ENCODE measurements around the gene PRM1. TPM values are rescaled to one million over a fixed set of nuclear protein-coding genes. Genes with fewer than 3 reads are reported as not detected.

PRM1 gene
- total and polyA plus RNA-seq, 2 of the 13 experiments (the other 11 are each of a cell fraction or from before 2014, with no cell fraction given), result not detected

DNA sequence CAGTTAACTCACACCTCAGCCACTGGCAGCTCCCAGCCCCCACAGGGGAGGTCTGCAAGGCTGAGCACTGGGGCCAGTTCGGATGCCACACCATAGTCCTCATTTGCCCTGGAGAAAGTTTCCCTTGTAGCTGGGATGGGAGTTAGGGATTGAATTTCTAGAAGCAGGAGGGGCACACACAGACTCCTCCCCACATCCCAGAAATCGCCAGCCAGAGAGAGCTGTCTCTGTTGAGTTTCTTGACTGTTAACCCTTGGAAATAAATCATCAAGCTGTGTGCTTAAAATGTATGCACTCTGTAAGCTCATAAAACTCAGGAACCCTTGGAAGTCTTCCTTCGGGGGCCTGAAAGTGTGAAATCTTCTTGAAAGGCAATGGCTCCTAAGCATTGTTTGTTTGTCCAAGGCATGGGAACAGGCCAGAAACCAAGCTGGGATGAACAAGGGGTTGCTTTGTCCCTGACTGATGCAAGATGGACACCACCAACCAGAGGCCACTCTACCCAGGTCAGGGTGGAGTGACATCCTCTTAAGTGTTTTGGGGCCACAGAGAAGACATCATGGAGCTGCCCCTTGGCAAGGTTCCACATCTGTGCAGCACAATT lies 7.3 kb downstream of the PRM1 start:
- WGBS (ENCODE audit: low lambda C conversion rate), result 39% methylated on average over 3 of the region's 3 CpGs
- FAIRE-seq, result peak; percentile 83
- in situ Hi-C loops (cut with HindIII; ENCODE audit: extremely low pct_ligation_motif_present, low pct_unique_long_range_greater_than_20kb) (no loop called here), intact Hi-C loops (cut with micrococcal nuclease; ENCODE audit: unreplicated experiment) (no loop called here)
- Histone ChIP-seq H3K79me2 (ENCODE audit: insufficient read depth, low read length) (no peaks in the 10 kb centered on the region), H3K9ac (ENCODE audit: insufficient read depth, low read depth, low read length) (peak overlapping the region; percentile 50), H3K27ac (ENCODE audit: extremely low read length, insufficient read depth, low read length) (peak overlapping the region; percentile 81), H3K27me3 (ENCODE audit: control insufficient read depth in 1 of 2, insufficient read depth in 2 of 2, low read length in 2 of 2) (no peaks in the 10 kb centered on the region), H3K9me3 (ENCODE audit: low read length) (no peaks in the 10 kb centered on the region), H4K20me1 (ENCODE audit: insufficient read depth, low read length) (no peaks in the 10 kb centered on the region), H3K4me3 (replicated peaks in 1 of 3; ENCODE audit: insufficient read depth in 1 of 3, low read depth in 2 of 3, low read length in 3 of 3) (no peak overlapping the region), H2AFZ (ENCODE audit: low read length) (peak overlapping the region; percentile 73), H3K36me3 (replicated peaks in 1 of 2; ENCODE audit: control insufficient read depth in 1 of 2, insufficient read depth in 2 of 2, low read length in 2 of 2) (no peaks in the 10 kb centered on the region), H3K4me2 (ENCODE audit: low read depth, low read length) (peak overlapping the region; percentile 38), H3K4me1 (ENCODE audit: insufficient read depth, low read length) (peaks cover 92% of the 10 kb centered on the region)
- peak; percentile 60 for ATAC-seq
- POLR2A ChIA-PET, result interaction anchor here (0.9 to 14.0 kb wide), 11 partner anchors 10 to 97 kb away, joined by 3 to 351 read pairs (median 12); partner anchors contain the start of gene SOCS1
- peak; percentile 91 for DNase-seq (ENCODE audit: low spot score)
- CTCF ChIA-PET (ENCODE audit: low intra/inter-chr PET ratio, low total read pairs), result no interaction called here
- BruUV-seq (replicated peaks), result no TSS peak
- no peak for TF ChIP-seq NFYC (CRISPR knock-in tag; IDR thresholded peaks at IDR 0.05)
- TF ChIP-seq MED8 (CRISPR knock-in tag; IDR thresholded peaks at IDR 0.05; ENCODE audit: insufficient replicate concordance), result no peak
- 0 out of 2 replicates have a peak, but pooled peaks have one; percentile 30 for TF ChIP-seq ZNF740 (CRISPR knock-in tag; IDR thresholded peaks at IDR 0.05)
- TF ChIP-seq KAT7 (CRISPR knock-in tag; IDR thresholded peaks at IDR 0.05; ENCODE audit: borderline replicate concordance), result no peak
- no peak for TF ChIP-seq ZNF354B (CRISPR knock-in tag; IDR thresholded peaks at IDR 0.05)
- 0 out of 2 replicates have a peak, but pooled peaks have one; percentile 4 for TF ChIP-seq ZNF121 (CRISPR knock-in tag; IDR thresholded peaks at IDR 0.05)
- TF ChIP-seq SKI (IDR thresholded peaks at IDR 0.05; ENCODE audit: partially characterized antibody), result no peak
- TF ChIP-seq KLF13 (CRISPR knock-in tag; IDR thresholded peaks at IDR 0.05), result no peak
- TF ChIP-seq ZFP90 (CRISPR knock-in tag; IDR thresholded peaks at IDR 0.05; ENCODE audit: borderline replicate concordance), result 0 out of 2 replicates have a peak, but pooled peaks have one; percentile 60
- no peak for TF ChIP-seq JUN (CRISPR knock-in tag; IDR thresholded peaks at IDR 0.05)
- no peak for TF ChIP-seq MAFK (conservative IDR thresholded peaks at IDR 0.05 in 1 of 2, IDR thresholded peaks at IDR 0.05 in 1 of 2; ENCODE audit: low read length in 2 of 2)
- no peak for TF ChIP-seq PRPF4 (IDR thresholded peaks at IDR 0.05; ENCODE audit: low read depth, low read length, poor library complexity, severe bottlenecking)
- TF ChIP-seq PRDM15 (CRISPR knock-in tag; IDR thresholded peaks at IDR 0.05), result no peak
- TF ChIP-seq, protein P1, sequence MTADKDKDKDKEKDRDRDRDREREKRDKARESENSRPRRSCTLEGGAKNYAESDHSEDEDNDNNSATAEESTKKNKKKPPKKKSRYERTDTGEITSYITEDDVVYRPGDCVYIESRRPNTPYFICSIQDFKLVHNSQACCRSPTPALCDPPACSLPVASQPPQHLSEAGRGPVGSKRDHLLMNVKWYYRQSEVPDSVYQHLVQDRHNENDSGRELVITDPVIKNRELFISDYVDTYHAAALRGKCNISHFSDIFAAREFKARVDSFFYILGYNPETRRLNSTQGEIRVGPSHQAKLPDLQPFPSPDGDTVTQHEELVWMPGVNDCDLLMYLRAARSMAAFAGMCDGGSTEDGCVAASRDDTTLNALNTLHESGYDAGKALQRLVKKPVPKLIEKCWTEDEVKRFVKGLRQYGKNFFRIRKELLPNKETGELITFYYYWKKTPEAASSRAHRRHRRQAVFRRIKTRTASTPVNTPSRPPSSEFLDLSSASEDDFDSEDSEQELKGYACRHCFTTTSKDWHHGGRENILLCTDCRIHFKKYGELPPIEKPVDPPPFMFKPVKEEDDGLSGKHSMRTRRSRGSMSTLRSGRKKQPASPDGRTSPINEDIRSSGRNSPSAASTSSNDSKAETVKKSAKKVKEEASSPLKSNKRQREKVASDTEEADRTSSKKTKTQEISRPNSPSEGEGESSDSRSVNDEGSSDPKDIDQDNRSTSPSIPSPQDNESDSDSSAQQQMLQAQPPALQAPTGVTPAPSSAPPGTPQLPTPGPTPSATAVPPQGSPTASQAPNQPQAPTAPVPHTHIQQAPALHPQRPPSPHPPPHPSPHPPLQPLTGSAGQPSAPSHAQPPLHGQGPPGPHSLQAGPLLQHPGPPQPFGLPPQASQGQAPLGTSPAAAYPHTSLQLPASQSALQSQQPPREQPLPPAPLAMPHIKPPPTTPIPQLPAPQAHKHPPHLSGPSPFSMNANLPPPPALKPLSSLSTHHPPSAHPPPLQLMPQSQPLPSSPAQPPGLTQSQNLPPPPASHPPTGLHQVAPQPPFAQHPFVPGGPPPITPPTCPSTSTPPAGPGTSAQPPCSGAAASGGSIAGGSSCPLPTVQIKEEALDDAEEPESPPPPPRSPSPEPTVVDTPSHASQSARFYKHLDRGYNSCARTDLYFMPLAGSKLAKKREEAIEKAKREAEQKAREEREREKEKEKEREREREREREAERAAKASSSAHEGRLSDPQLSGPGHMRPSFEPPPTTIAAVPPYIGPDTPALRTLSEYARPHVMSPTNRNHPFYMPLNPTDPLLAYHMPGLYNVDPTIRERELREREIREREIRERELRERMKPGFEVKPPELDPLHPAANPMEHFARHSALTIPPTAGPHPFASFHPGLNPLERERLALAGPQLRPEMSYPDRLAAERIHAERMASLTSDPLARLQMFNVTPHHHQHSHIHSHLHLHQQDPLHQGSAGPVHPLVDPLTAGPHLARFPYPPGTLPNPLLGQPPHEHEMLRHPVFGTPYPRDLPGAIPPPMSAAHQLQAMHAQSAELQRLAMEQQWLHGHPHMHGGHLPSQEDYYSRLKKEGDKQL (CRISPR knock-in tag; IDR thresholded peaks at IDR 0.05; ENCODE audit: low read depth), result no peak
- no peak for TF ChIP-seq ZNF251 (CRISPR knock-in tag; IDR thresholded peaks at IDR 0.05)
